Skeletal muscle tissue (tissue), 5 donors: ENCODE measurements around the gene UBE2D3. TPM values are rescaled to one million over a fixed set of nuclear protein-coding genes. Genes with fewer than 3 reads are reported as not detected.

ENCODE experiments used
- H3K27ac ChIP-seq: one replicate; pipeline ENCODE4 v1.7.0; 2013; ENCODE audit warnings: mild to moderate bottlenecking, low read depth, low read length, inconsistent platforms
- H3K27me3 ChIP-seq, 3 donors: one replicate each; pipeline ENCODE4 v1.7.0; 2013; ENCODE audit warnings: low read length in 3 of 3; ENCODE audit not compliant: control insufficient read depth in 3 of 3, insufficient read depth in 3 of 3
- H3K36me3 ChIP-seq, 3 donors: one replicate each; pipeline ENCODE4 v1.7.0; 2013; ENCODE audit warnings: low read length in 3 of 3; ENCODE audit not compliant: control insufficient read depth in 3 of 3, insufficient read depth in 3 of 3
- H3K4me1 ChIP-seq, 3 donors: one replicate each; pipeline ENCODE4 v1.7.0; 2013; ENCODE audit warnings: low read length in 3 of 3, mild to moderate bottlenecking in 3 of 3; ENCODE audit not compliant: control insufficient read depth in 3 of 3, insufficient read depth in 3 of 3
- H3K4me3 ChIP-seq, 3 donors: one replicate each; pipeline ENCODE4 v1.7.0; 2013; ENCODE audit warnings: low read length in 3 of 3
- H3K9ac ChIP-seq, 3 donors: one replicate each; pipeline ENCODE4 v1.7.0; 2013; ENCODE audit warnings: low read length in 3 of 3, mild to moderate bottlenecking in 3 of 3, moderate library complexity in 2 of 3, low read depth in 1 of 3
- H3K9me3 ChIP-seq, 3 donors: one replicate each; pipeline ENCODE4 v1.7.0; 2013; ENCODE audit warnings: low read length in 3 of 3; ENCODE audit not compliant: control insufficient read depth in 3 of 3
- small RNA-seq: library from RNA; depleted of rRNA; stranded (forward); fragments of <200 nt; gene quantifications from one replicate; pipeline ENCODE3, GENCODE V24; 2014
- total RNA-seq: library from RNA; depleted of rRNA; stranded (reverse); fragments of >200 nt; gene quantifications from one replicate; pipeline ENCODE4 v1.2.3, GENCODE V29; 2014
- donor health status: Osteomylitis.

Gene UBE2D3
- total RNA-seq, 1 donor from 2014 or later: 246 TPM

- Histone ChIP-seq H3K4me3 (peak within 1 kb of the TSS; percentile 96 to 99 (median 96)), H3K9ac (peak within 1 kb of the TSS; percentile 79 to 95 (median 93)), H3K27me3 (no peaks in the 10 kb centered on the region), H3K4me1 (peaks cover 6 to 17% (median 10%) of the 10 kb centered on the region in 3 donors), H3K27ac (peak within 1 kb of the TSS; percentile 77), H3K9me3 (no peaks in the 10 kb centered on the region), H3K36me3 (no peaks in the 10 kb centered on the region)
These were observed 66.6 kb downstream of the UBE2D3 start, which contains the start of gene MANBA for GRCh38 chr4:102760645-102761295. TSS of gene MANBA (minus strand) at chr4:102760968. CDS start at chr4:102760894, 74 bp downstream.

GRCh38 chr4:102759831-102760644 is 67.3 kb downstream of the UBE2D3 start:
- Histone ChIP-seq H3K36me3 (no peaks in the 10 kb centered on the region), H3K9ac (peak overlapping the region; percentile 79 to 95 (median 93)), H3K4me3 (peak overlapping the region; percentile 96 to 99 (median 96)), H3K9me3 (no peaks in the 10 kb centered on the region), H3K27me3 (no peaks in the 10 kb centered on the region), H3K4me1 (peaks cover 6 to 17% (median 10%) of the 10 kb centered on the region in 3 donors), H3K27ac (peak overlapping the region; percentile 77)

GRCh38 chr4:102758241-102759160 is 68.8 kb downstream of the UBE2D3 start:
- Histone ChIP-seq H3K36me3 (no peaks in the 10 kb centered on the region), H3K27ac (no peak overlapping the region), H3K9ac (no peak overlapping the region), H3K9me3 (no peaks in the 10 kb centered on the region), H3K4me3 (no peak overlapping the region), H3K27me3 (no peaks in the 10 kb centered on the region), H3K4me1 (peaks cover 6 to 17% (median 10%) of the 10 kb centered on the region in 3 donors)

- no peak overlapping the region for H3K27ac ChIP-seq
These were observed 69.7 kb downstream of the UBE2D3 start for GRCh38 chr4:102757681-102758080.

GRCh38 chr4:102754044-102754443 is 73.3 kb downstream of the UBE2D3 start:
- no peak overlapping the region for H3K9ac ChIP-seq
- H3K27ac ChIP-seq: no peak overlapping the region
- no peaks in the 10 kb centered on the region for H3K27me3 ChIP-seq
- H3K36me3 ChIP-seq: no peaks in the 10 kb centered on the region
- H3K4me1 ChIP-seq: no peaks in the 10 kb centered on the region
- H3K4me3 ChIP-seq: no peak overlapping the region
- H3K9me3 ChIP-seq: no peaks in the 10 kb centered on the region

More at GRCh38 chr4:102757681-102758080, 69.7 kb downstream of the UBE2D3 start:
- no peak overlapping the region for H3K9ac ChIP-seq
- no peak overlapping the region for H3K4me3 ChIP-seq
- H3K4me1 ChIP-seq: peaks cover 6 to 17% (median 10%) of the 10 kb centered on the region in 3 donors
- H3K9me3 ChIP-seq: no peaks in the 10 kb centered on the region
- H3K27me3 ChIP-seq: no peaks in the 10 kb centered on the region
- H3K36me3 ChIP-seq: no peaks in the 10 kb centered on the region

GRCh38 chr4:102751941-102752340 is 75.4 kb downstream of the UBE2D3 start:
- no peaks in the 10 kb centered on the region for H3K27me3 ChIP-seq
- no peaks in the 10 kb centered on the region for H3K36me3 ChIP-seq
- no peak overlapping the region for H3K4me3 ChIP-seq
- H3K27ac ChIP-seq: no peak overlapping the region
- H3K9me3 ChIP-seq: no peaks in the 10 kb centered on the region
- no peak overlapping the region for H3K9ac ChIP-seq
- H3K4me1 ChIP-seq: no peaks in the 10 kb centered on the region

Small RNA genes lying within 50 kb of the gene (small RNA-seq; reads per million reads assigned to genes)
- gene RNU7-151P: not detected

Other genes with a start within 250 kb of the UBE2D3 start
- 27.7 TPM for gene MANBA, start 66.6 kb downstream of the UBE2D3 start, total RNA-seq
- 21.9 TPM for gene CISD2, start 41.4 kb upstream of the UBE2D3 start, total RNA-seq
- gene SLC9B1, start 192.2 kb upstream of the UBE2D3 start, total RNA-seq: 15.7 TPM
- 7.3 TPM for gene SLC9B2, start 249.2 kb upstream of the UBE2D3 start, total RNA-seq